CD4-positive, CD25-positive, alpha-beta regulatory T cell (primary cell): ENCODE results near the gene NEDD8. TPM values are rescaled to one million over a fixed set of nuclear protein-coding genes. Genes with fewer than 3 reads are reported as not detected.

ENCODE experiments used
- ATAC-seq, 2 donors: fragments of 150-1000 bp; cut with Tn5 transposase; one replicate each; pipeline ENCODE4 v1.10.0; 2021; ENCODE audit warnings: low read depth in 2 of 2, moderate number of reproducible peaks in 2 of 2, moderate library complexity in 1 of 2
- DNase-seq, 3 donors: peaks; one replicate each; pipeline versions ENCODE4 v3.0.0 to v3.0.0-alpha.2; 2012 to 2022; ENCODE audit warnings: mixed read lengths in 1 of 3
- H3K27ac ChIP-seq: one replicate; pipeline ENCODE4 v1.7.0; 2013; ENCODE audit warnings: mild to moderate bottlenecking, low read length; ENCODE audit not compliant: insufficient read depth, poor library complexity, severe bottlenecking
- H3K27me3 ChIP-seq: one replicate; pipeline ENCODE4 v1.7.0; 2013; ENCODE audit warnings: low read length; ENCODE audit not compliant: control insufficient read depth, insufficient read depth
- H3K36me3 ChIP-seq: one replicate; pipeline ENCODE4 v1.7.0; 2013; ENCODE audit warnings: mild to moderate bottlenecking, low read length, moderate library complexity; ENCODE audit not compliant: control insufficient read depth, insufficient read depth
- H3K4me1 ChIP-seq: 2 replicates; pipeline ENCODE4 v1.7.0; 2013; ENCODE audit warnings: mild to moderate bottlenecking, low read length; ENCODE audit not compliant: insufficient read depth, control insufficient read depth, poor library complexity, severe bottlenecking
- H3K4me3 ChIP-seq: one replicate; pipeline ENCODE4 v1.7.0; 2013; ENCODE audit warnings: low read depth, mild to moderate bottlenecking, low read length, moderate library complexity
- H3K9me3 ChIP-seq, 2 experiments: 1 replicate in 1 of 2; 2 replicates in 1 of 2; pipeline ENCODE4 v1.7.0; 2013; ENCODE audit warnings: low read length in 2 of 2, mild to moderate bottlenecking in 1 of 2, moderate library complexity in 1 of 2; ENCODE audit not compliant: control insufficient read depth in 2 of 2
- H3K27ac Mint-ChIP-seq, 3 donors: one replicate each; pipeline ENCODE4 v1.8.0; 2020 to 2022; ENCODE audit warnings: mild to moderate bottlenecking in 3 of 3, mixed read lengths in 3 of 3, moderate library complexity in 2 of 3
- H3K27me3 Mint-ChIP-seq: one replicate; pipeline ENCODE4 v1.8.0; 2022; ENCODE audit warnings: mild to moderate bottlenecking, mixed read lengths
- H3K36me3 Mint-ChIP-seq: one replicate; pipeline ENCODE4 v1.8.0; 2020; ENCODE audit warnings: mixed read lengths
- H3K4me1 Mint-ChIP-seq, 4 donors: one replicate each; pipeline ENCODE4 v1.8.0; 2020 to 2022; ENCODE audit warnings: mixed read lengths in 4 of 4, mild to moderate bottlenecking in 1 of 4
- H3K4me3 Mint-ChIP-seq, 4 donors: one replicate each; pipeline ENCODE4 v1.8.0; 2020 to 2022; ENCODE audit warnings: mild to moderate bottlenecking in 4 of 4, mixed read lengths in 4 of 4, moderate library complexity in 3 of 4
- H3K9me3 Mint-ChIP-seq, 7 donors: one replicate each; pipeline ENCODE4 v1.8.0; 2020 to 2022; ENCODE audit warnings: mixed read lengths in 7 of 7, mild to moderate bottlenecking in 3 of 7, moderate library complexity in 2 of 7
- polyA plus RNA-seq, 4 donors: library from polyadenylated mRNA; unstranded; fragments of 300-500 nt; fragmentation: Illumina TruSeq; gene quantifications; one replicate each; pipeline ENCODE4 v1.2.3, GENCODE V29; 2021
- total RNA-seq: library from RNA; stranded (reverse); gene quantifications from one replicate; pipeline ENCODE4 v1.2.3, GENCODE V29; 2022

The NEDD8 gene
- total and polyA plus RNA-seq, 5 donors from 2014 or later = 89.1 to 440 (median 345) TPM

- Mint-ChIP-seq H3K36me3 (peaks cover 20% of the 10 kb centered on the region), H3K4me3 (peak overlapping the region; percentile 39 to 95 (median 78)), H3K4me1 (peaks cover 22 to 46% (median 30%) of the 10 kb centered on the region in 4 donors), H3K9me3 (no peaks in the 10 kb centered on the region), H3K27me3 (no peaks in the 10 kb centered on the region), H3K27ac (peak overlapping the region in 2 of 3 donors; percentile 31 to 49)
- no peak for DNase-seq
- no peaks in the 10 kb centered on the region for H3K9me3 ChIP-seq
- H3K27ac ChIP-seq = no peak overlapping the region
- H3K36me3 ChIP-seq = peaks cover 26% of the 10 kb centered on the region
- no peaks in the 10 kb centered on the region for H3K27me3 ChIP-seq
- no peak overlapping the region for H3K4me3 ChIP-seq
- H3K4me1 ChIP-seq = peaks cover 29% of the 10 kb centered on the region
- no peak for ATAC-seq
Measured at GRCh38 chr14:24269368-24269767, 37.2 kb upstream of the NEDD8 start.

- Histone ChIP-seq H3K27me3 (no peaks in the 10 kb centered on the region), H3K27ac (no peak overlapping the region), H3K36me3 (peaks cover 26% of the 10 kb centered on the region), H3K4me3 (no peak overlapping the region), H3K4me1 (peaks cover 20% of the 10 kb centered on the region), H3K9me3 (no peaks in the 10 kb centered on the region)
- Mint-ChIP-seq H3K27ac (peak overlapping the region in 1 of 3 donors; percentile 49), H3K36me3 (peaks cover 20% of the 10 kb centered on the region), H3K4me3 (no peak overlapping the region), H3K27me3 (no peaks in the 10 kb centered on the region), H3K9me3 (no peaks in the 10 kb centered on the region), H3K4me1 (peaks cover 11 to 34% (median 20%) of the 10 kb centered on the region in 4 donors)
- DNase-seq (no peak), ATAC-seq (no peak)
Measured at GRCh38 chr14:24268225-24268624, 36.1 kb upstream of the NEDD8 start.

- H3K9me3 ChIP-seq = no peaks in the 10 kb centered on the region
- Mint-ChIP-seq H3K4me3 (peak overlapping the region in 3 of 4 donors; percentile 2 to 66 (median 22)), H3K27me3 (no peaks in the 10 kb centered on the region), H3K4me1 (peaks cover 11 to 29% (median 17%) of the 10 kb centered on the region in 4 donors), H3K36me3 (peaks cover 22% of the 10 kb centered on the region), H3K9me3 (no peaks in the 10 kb centered on the region), H3K27ac (peak overlapping the region in 2 of 3 donors; percentile 75 to 96)
- H3K4me3 ChIP-seq = no peak overlapping the region
- peaks cover 26% of the 10 kb centered on the region for H3K36me3 ChIP-seq
- no peaks in the 10 kb centered on the region for H3K27me3 ChIP-seq
- no peak for ATAC-seq
- peaks cover 15% of the 10 kb centered on the region for H3K4me1 ChIP-seq
- H3K27ac ChIP-seq = no peak overlapping the region
- DNase-seq = no peak
Measured at GRCh38 chr14:24267516-24267915, 35.3 kb upstream of the NEDD8 start.

- Histone ChIP-seq H3K27ac (no peak overlapping the region), H3K9me3 (no peaks in the 10 kb centered on the region), H3K4me3 (no peak overlapping the region), H3K4me1 (peaks cover 8% of the 10 kb centered on the region), H3K36me3 (peaks cover 26% of the 10 kb centered on the region), H3K27me3 (no peaks in the 10 kb centered on the region)
- no peak for ATAC-seq
- H3K9me3 Mint-ChIP-seq = no peaks in the 10 kb centered on the region
- H3K36me3 Mint-ChIP-seq = peaks cover 25% of the 10 kb centered on the region
- no peaks in the 10 kb centered on the region for H3K27me3 Mint-ChIP-seq
- peaks cover 6 to 20% (median 8%) of the 10 kb centered on the region in 4 donors for H3K4me1 Mint-ChIP-seq
- H3K4me3 Mint-ChIP-seq = peak overlapping the region in 2 of 4 donors; percentile 24 to 66
- DNase-seq = no peak
- peak overlapping the region in 2 of 3 donors; percentile 75 to 96 for H3K27ac Mint-ChIP-seq
Measured at GRCh38 chr14:24266344-24267244, 34.4 kb upstream of the NEDD8 start.

- H3K27me3 ChIP-seq = no peaks in the 10 kb centered on the region
- DNase-seq (no peak), ATAC-seq (no peak)
- peaks cover 29% of the 10 kb centered on the region for H3K36me3 Mint-ChIP-seq
- no peaks in the 10 kb centered on the region for H3K27me3 Mint-ChIP-seq
- H3K4me1 ChIP-seq = no peaks in the 10 kb centered on the region
- H3K4me1 Mint-ChIP-seq = peaks cover 0 to 7% (median 0%) of the 10 kb centered on the region in 4 donors
- peak overlapping the region in 1 of 3 donors; percentile 85 for H3K27ac Mint-ChIP-seq
- H3K36me3 ChIP-seq = peaks cover 26% of the 10 kb centered on the region
- no peak overlapping the region for H3K4me3 Mint-ChIP-seq
- no peaks in the 10 kb centered on the region for H3K9me3 ChIP-seq
- H3K4me3 ChIP-seq = no peak overlapping the region
- H3K9me3 Mint-ChIP-seq = no peaks in the 10 kb centered on the region
- H3K27ac ChIP-seq = no peak overlapping the region
Measured at GRCh38 chr14:24264298-24264697, 32.1 kb upstream of the NEDD8 start.

GRCh38 chr14:24263848-24264247 lies 31.7 kb upstream of the NEDD8 start:
- Histone ChIP-seq H3K27me3 (no peaks in the 10 kb centered on the region), H3K36me3 (peaks cover 21% of the 10 kb centered on the region), H3K9me3 (no peaks in the 10 kb centered on the region), H3K27ac (no peak overlapping the region), H3K4me1 (no peaks in the 10 kb centered on the region), H3K4me3 (no peak overlapping the region)
- ATAC-seq (no peak), DNase-seq (no peak)
- peaks cover 0 to 7% (median 0%) of the 10 kb centered on the region in 4 donors for H3K4me1 Mint-ChIP-seq
- no peak overlapping the region for H3K4me3 Mint-ChIP-seq
- no peak overlapping the region for H3K27ac Mint-ChIP-seq
- H3K27me3 Mint-ChIP-seq = no peaks in the 10 kb centered on the region
- no peaks in the 10 kb centered on the region for H3K9me3 Mint-ChIP-seq
- H3K36me3 Mint-ChIP-seq = peaks cover 29% of the 10 kb centered on the region

GRCh38 chr14:24262821-24263733 lies 30.9 kb upstream of the NEDD8 start, which contains the start of gene TGM1:
Gene TGM1, minus strand, starts transcription at chr14:24263177. Its CDS starts 825 bp downstream, at chr14:24262352.
- Mint-ChIP-seq H3K27ac (no peak within 1 kb of the TSS), H3K4me1 (peaks cover 0 to 7% (median 0%) of the 10 kb centered on the region in 4 donors), H3K36me3 (peaks cover 29% of the 10 kb centered on the region), H3K9me3 (no peaks in the 10 kb centered on the region), H3K27me3 (no peaks in the 10 kb centered on the region), H3K4me3 (peak within 1 kb of the TSS in 1 of 4 donors; percentile 48)
- ATAC-seq (no peak), DNase-seq (no peak)
- no peaks in the 10 kb centered on the region for H3K27me3 ChIP-seq
- no peak within 1 kb of the TSS for H3K27ac ChIP-seq
- H3K36me3 ChIP-seq = peaks cover 19% of the 10 kb centered on the region
- no peaks in the 10 kb centered on the region for H3K4me1 ChIP-seq
- H3K4me3 ChIP-seq = no peak within 1 kb of the TSS
- H3K9me3 ChIP-seq = no peaks in the 10 kb centered on the region
